PFSK-1 (cell line): Measurements from ENCODE around the gene KIF26B.

ENCODE experiments used
- TAF1 ChIP-seq: IDR thresholded peaks from 2 replicates; pipeline ENCODE4 v1.6.1; 2012; ENCODE audit warnings: low read length, control low read depth, borderline replicate concordance; ENCODE audit not compliant: insufficient read depth
- TF ChIP-seq, protein P1 (sequence below), 2 experiments: IDR thresholded peaks; 2 replicates each; pipeline versions ENCODE4 v1.6.1 to v1.8.0; 2011 to 2012; ENCODE audit warnings: low read depth in 2 of 2, low read length in 2 of 2, control low read depth in 1 of 2, inconsistent platforms in 1 of 2, mild to moderate bottlenecking in 1 of 2, moderate library complexity in 1 of 2; ENCODE audit not compliant: insufficient read depth in 1 of 2

DNA sequence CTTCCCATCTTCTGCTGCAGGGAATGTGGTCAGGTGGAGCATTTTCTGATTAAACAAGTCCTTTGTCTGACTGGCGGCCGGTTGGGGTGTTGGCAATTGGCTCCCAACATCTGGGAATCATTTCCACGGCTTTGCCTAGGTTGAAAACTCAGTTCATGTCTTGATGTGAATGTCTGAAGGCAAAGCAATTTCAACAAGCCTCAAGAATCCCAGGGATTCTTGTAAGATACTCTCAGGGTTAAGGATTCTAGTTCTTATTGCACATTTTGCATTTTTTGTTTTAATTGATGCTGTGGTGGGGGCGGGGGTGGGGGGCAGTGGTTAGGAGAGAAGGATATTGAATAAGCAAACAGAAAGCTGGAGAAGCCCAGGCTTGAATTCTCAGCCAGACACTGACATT lies 273.9 kb downstream of the KIF26B start:
- no peak for TF ChIP-seq TAF1
- TF ChIP-seq, protein P1, sequence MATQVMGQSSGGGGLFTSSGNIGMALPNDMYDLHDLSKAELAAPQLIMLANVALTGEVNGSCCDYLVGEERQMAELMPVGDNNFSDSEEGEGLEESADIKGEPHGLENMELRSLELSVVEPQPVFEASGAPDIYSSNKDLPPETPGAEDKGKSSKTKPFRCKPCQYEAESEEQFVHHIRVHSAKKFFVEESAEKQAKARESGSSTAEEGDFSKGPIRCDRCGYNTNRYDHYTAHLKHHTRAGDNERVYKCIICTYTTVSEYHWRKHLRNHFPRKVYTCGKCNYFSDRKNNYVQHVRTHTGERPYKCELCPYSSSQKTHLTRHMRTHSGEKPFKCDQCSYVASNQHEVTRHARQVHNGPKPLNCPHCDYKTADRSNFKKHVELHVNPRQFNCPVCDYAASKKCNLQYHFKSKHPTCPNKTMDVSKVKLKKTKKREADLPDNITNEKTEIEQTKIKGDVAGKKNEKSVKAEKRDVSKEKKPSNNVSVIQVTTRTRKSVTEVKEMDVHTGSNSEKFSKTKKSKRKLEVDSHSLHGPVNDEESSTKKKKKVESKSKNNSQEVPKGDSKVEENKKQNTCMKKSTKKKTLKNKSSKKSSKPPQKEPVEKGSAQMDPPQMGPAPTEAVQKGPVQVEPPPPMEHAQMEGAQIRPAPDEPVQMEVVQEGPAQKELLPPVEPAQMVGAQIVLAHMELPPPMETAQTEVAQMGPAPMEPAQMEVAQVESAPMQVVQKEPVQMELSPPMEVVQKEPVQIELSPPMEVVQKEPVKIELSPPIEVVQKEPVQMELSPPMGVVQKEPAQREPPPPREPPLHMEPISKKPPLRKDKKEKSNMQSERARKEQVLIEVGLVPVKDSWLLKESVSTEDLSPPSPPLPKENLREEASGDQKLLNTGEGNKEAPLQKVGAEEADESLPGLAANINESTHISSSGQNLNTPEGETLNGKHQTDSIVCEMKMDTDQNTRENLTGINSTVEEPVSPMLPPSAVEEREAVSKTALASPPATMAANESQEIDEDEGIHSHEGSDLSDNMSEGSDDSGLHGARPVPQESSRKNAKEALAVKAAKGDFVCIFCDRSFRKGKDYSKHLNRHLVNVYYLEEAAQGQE (IDR thresholded peaks at IDR 0.05; ENCODE audit: insufficient read depth in 1 of 2, low read depth in 2 of 2, low read length in 2 of 2) = no peak
